Left cardiac atrium (tissue), 4 donors: ENCODE results near the gene RIMKLB. TPM values are rescaled to one million over a fixed set of nuclear protein-coding genes. Genes with fewer than 3 reads are reported as not detected.
A peak's percentile ranks its signal among the peaks of the same experiment; 100 is the strongest.
"Not testable (repeated sequence)": the region's sequence is repeated elsewhere in the genome, so short reads cannot be mapped to it uniquely, and the experiment has no call there.

ENCODE experiments used
- ATAC-seq, 2 donors: fragments of 200-7000 bp; cut with Tn5 transposase; one replicate each; pipeline ENCODE4 v1.9.1; 2020; ENCODE audit warnings: mild to moderate bottlenecking in 2 of 2, moderate library complexity in 2 of 2
- DNase-seq: peaks from one replicate; pipeline ENCODE4 v3.0.0-alpha.2; 2020
- intact Hi-C, 2 donors: fragments of 100-400 bp; cut with DNase I; formaldehyde crosslinking; loops; one replicate each; pipeline versions ENCODE4 v1.14.1 to v1.15.1; 2022 to 2023
- total RNA-seq, 2 donors: library from RNA; stranded (reverse); fragmentation: NEBNext Ultra II Directional; extraction: Animal tissue kit (Norgen Biotek cat#: 25700); gene quantifications; one replicate each; pipeline ENCODE4 v1.2.1, GENCODE V29; 2021
- donor health status: DM: no; HTN: yes; CAD: no.
- donor health status: DM: no; HTN: yes; CAD: no; lungs with severe emphysema.
- donor health status: DM: yes; HTN: yes; CAD: no.
- donor health status: Dilated cardiomyopathy.

The RIMKLB gene
- total RNA-seq, 2 donors from 2014 or later: 15.7 to 16.5 TPM

DNA sequence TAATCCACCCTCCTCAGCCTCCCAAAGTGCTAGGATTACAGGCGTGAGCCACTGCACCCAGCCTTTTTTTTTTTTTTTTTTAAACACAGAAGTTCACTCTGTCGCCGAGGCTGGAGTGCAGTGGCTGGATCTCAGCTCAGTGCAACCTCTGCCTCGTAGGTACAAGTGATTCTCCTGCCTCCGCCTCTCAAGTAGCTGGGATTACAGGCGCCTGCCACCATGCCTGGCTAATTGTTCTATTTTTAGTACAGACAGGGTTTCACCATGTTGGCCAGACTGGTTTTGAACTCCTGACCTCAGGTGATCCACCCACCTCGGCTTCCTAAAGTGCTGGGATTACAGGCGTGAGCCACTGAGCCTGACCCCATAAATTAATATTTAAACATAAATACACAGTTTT, 47.8 kb downstream of the RIMKLB start:
- intact Hi-C loops, ATAC-seq, DNase-seq: not testable (repeated sequence)

DNA sequence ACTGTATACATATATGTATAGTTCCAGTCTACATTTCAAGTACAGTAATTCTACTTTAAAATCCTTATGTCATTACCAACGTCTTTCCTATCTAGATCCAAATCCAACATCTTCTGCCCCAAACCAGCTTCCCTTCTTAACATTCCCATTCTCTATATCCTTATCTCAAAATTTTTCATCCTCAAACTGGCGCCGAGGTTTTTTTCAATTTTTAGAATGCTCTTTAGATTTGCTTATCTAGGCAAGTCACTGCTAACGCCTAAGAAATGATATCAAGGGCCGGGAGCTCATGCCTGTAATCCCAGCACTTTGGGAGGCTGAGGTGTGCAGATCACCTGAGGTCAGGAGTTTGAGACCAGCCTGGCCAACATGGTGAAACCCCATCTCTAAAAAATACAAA, 48.3 kb downstream of the RIMKLB start:
- DNase-seq (no peak), ATAC-seq (no peak)
- intact Hi-C loops: no loop called here

DNA sequence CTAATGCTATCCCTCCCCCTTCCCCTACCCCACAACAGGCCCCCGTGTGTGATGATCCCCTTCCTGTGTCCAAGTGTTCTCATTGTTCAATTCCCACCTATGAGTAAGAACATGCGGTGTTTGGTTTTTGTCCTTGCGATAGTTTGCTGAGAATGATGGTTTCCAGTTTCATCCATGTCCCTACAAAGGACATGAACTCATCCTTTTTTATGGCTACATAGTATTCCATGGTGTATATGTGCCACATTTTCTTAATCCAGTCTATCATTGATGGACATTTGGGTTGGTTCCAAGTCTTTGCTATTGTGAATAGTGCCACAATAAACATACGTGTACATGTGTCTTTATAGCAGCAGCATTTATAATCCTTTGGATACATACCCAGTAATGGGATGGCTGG, 62.3 kb downstream of the RIMKLB start:
- DNase-seq, ATAC-seq, intact Hi-C loops: not testable (repeated sequence)

DNA sequence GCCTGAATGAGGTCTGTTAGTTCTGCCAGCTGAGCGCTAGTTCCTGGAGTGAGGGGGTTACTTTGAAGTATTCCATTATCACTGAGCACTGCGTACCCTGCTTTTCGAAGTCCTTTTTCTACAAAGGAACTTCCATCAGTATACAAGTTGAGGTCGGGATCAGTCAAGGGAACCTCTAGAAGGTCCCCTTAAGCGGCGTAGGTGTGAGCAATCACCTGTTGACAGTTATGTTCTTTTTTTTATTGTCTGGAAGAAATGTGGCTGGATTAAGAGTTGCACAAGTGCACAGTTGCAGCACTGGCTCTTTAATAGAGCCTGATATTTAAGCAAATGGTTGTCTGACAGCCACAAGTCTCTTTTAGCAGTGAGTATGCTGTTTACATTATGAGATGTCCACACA, 64.9 kb downstream of the RIMKLB start:
- intact Hi-C loops, DNase-seq, ATAC-seq: not testable (repeated sequence)

DNA sequence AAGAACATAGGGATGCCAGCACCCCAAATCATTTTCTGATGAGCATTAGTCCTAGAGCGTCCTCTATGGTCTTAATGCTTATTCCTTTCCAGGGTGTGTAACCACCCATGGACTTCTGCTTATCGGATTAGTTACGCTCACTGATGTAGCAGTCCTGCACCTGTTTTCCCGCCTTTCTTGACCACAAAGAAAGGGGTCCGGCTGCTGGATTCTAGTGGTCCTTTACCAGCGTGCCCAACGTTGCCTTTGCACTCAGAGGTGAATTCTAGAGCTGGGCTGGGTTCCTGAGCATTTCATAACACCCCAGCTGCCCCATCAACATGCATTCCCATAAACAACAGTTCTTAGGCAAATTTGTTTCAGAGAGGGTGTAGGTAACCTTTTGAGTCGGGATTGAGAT, 68.3 kb downstream of the RIMKLB start:
- DNase-seq, intact Hi-C loops, ATAC-seq: not testable (repeated sequence)

DNA sequence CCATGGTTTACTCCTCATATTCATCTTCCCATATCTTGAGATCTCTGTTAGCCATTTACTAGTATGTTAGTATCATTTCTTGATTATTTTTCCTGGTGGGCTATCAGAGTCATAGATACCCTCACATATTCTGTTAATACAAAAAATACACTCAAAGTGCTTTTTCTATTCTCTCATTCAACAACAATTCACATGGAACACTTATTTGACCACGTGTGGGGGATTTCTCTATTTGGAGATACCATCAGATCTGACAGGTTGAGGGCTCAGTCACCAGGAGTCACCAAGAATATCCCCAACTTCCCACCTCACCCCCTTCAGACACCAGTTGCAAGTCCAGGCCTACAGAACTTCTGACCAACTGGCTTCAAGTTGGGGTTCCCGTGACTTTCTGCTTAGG, 72.7 kb downstream of the RIMKLB start:
- ATAC-seq (no peak), DNase-seq (no peak)
- intact Hi-C loops: loop anchor here in 1 of 2 donors (10.0 kb wide), 3 partner anchors 94 to 264 kb away; no protein-coding TSS in a partner anchor

DNA sequence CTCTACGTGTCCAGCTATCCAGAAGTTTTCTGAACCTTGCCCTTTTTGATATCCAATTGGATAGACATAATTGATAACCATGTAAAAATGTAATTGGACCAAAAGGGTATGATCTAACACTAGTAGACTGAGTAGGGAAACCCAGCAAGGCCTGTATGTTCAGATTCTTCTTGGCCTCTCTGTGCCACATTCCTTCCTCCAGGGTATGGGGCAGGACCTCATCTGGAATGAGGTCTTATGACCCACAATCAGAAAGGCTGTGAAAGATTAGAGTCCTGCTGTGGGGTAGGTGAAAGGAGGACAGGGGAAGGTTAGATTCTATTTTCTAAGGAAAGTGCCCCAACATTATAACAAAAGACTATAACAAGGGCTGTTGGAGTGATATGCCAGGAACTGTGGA, 73.3 kb downstream of the RIMKLB start:
- DNase-seq (no peak), ATAC-seq (no peak)
- intact Hi-C loops: loop anchor here in 1 of 2 donors (10.0 kb wide), 3 partner anchors 94 to 264 kb away; no protein-coding TSS in a partner anchor

DNA sequence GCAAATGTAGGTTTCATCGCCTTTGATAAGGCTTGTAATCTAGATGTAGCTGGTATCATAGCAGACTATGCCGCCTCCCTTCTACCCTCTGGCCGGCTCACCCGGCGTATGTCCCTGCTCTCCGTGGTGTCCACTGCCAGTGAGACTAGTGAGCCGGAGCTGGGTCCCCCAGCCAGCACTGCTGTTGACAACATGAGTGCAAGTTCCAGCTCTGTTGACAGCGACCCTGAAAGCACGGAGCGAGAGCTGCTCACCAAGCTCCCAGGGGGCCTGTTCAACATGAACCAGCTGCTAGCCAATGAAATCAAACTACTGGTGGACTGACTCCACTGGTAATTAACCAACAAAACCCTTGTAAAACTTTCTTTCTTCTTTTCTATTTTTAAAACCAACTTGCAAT, 75.7 kb downstream of the RIMKLB start:
- DNase-seq (peak; percentile 39), ATAC-seq (peak; percentile 64 to 82)
- intact Hi-C loops: loop anchor here in 1 of 2 donors (10.0 kb wide), 3 partner anchors 91 to 261 kb away; no protein-coding TSS in a partner anchor

DNA sequence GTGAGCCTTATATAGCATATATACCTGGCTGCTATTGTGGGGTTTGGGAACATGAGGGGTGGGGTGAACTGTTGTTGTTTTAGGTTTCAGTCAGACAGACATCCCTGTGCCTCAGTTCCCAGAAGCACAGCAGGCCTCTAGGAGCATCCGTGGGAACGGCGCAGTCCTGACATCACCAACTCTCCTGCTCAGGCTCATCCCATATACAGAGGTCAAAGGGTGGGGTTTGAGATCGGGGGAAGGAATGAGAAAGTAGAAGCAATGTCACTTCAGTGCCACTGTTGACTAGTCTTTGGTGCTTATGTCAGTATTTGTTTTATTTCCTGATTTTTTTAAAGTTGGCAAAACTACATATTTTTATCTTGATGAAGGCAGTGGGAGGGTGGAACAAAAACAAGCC, 81.5 kb downstream of the RIMKLB start:
- DNase-seq (no peak), ATAC-seq (no peak)
- intact Hi-C loops: loop anchor here in 1 of 2 donors (10.0 kb wide), 3 partner anchors 86 to 256 kb away; no protein-coding TSS in a partner anchor

DNA sequence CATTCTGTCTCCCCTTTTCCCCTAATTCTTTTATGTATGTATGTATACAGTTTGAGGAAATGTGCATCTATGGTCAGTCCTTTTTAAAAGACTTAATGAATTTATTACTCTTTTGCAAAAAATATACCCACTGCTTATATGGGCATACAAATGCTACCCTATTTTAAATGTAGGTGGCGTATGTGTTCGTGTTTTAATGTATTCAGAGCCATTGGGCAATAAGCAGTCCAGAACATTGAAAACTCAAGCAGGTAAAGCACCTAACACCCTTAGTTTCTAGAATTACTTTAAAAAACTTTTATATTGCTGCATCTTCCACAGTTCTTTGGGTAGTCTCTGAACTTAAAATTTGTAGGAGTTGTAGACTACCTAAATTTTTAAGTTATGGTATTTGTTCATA, 82.1 kb downstream of the RIMKLB start:
- intact Hi-C loops: loop anchor here in 1 of 2 donors (10.0 kb wide), 3 partner anchors 85 to 255 kb away; no protein-coding TSS in a partner anchor
- no peak for DNase-seq
- ATAC-seq: no peak

DNA sequence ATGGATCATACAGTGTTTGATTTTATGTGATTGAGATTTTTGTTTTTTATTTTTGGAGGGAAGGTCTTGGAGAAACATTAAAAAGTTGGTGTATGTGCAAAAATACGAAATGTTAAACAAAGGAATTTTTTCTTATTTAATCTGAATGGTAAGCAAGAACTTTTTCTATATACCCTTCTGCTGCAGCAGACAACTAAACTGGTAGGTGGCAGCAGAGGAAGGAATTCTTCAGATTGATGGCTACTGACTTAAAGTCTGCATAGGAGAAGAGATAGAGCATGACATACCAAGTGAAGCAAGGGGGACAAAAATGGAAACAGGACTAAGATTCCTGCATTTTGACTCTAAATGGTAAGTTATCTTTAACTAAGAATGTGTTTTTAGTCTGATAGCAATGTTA, 82.6 kb downstream of the RIMKLB start:
- intact Hi-C loops: no loop called here
- DNase-seq: no peak
- no peak for ATAC-seq

DNA sequence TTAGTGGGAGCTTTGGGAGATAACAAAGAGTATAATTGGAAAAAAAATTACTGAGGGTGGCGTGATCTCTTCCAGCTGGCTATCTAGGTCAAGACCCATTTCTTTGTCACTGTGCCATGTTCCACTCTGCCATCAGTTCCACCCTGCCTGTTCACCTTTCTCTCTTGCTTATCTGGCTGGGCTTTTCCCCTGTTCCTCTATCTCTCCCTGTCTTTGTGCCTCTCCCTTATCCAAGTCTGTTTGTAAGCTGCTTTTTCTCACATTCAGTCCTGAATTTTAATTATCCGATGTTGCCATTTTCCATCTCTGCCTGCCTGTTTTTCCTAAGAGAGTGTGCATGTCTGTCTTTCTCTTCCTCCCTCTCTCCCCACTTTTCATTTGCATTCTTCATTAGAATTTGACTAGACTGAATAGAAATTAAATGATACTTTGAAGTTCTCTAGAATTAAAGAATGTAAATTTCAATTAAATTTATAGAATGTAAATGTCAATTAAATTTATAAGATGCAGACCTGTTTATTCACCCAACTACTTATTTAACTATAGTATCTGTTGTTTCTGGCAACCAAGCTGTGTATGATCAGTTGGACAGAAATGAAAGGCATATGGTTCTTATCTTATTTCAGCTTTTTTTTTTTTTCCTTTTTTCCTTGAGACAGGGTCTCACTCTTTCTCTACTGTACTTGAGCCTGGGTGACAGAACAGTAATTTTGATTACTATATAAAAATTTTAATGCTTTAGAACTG, 83.8 kb downstream of the RIMKLB start:
- DNase-seq (no peak), ATAC-seq (peak in 1 of 2 donors; percentile 43)
- intact Hi-C loops: no loop called here

DNA sequence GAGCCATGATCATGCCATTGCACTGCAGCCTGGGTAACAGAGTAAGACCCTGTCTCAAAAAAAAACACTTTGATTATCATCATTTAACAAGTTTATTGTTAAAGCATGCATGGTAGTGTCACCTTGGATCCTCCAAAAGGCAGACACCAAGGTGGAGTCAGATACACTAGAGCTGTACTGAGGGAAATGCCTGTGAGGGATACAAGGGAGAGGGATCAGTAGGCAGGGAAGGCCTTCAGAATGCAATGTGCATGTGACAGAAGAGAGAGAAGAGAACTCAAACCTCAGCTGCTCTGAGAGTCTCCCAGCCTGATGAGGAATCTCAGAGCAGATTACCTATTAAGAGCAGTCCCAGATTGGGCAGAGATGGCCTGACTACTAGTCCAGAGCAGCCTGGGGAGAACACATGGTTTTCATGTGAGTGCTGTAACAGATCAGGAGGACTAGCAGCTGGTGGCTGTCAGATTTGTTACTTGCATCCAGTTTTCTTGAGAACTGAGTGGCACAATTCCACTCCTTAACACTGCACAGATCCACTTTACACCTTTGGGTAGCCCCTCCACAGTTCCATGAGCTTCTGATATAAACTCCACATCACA, 86.6 kb downstream of the RIMKLB start:
- intact Hi-C loops: no loop called here
- no peak for ATAC-seq
- DNase-seq: no peak

DNA sequence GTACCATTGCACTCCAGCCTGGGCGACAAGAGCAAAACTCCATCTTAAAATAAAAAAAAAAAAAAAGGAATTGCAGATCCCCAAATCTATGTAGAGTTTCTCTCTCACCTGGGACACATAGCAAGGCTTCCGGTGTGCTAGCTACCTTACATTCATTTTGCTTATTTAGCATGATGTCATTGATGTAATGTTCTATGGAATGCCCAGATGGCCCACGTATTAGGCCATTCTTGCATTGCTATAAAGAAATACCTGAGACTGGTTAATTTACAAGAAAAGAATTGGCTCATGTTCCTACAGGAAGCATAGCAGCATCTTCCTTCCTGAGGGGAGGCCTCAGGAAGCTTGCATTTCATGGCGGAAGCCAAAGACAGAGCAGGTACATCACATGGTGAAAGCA, 87.7 kb downstream of the RIMKLB start:
- DNase-seq: no peak
- intact Hi-C loops: no loop called here
- no peak for ATAC-seq

DNA sequence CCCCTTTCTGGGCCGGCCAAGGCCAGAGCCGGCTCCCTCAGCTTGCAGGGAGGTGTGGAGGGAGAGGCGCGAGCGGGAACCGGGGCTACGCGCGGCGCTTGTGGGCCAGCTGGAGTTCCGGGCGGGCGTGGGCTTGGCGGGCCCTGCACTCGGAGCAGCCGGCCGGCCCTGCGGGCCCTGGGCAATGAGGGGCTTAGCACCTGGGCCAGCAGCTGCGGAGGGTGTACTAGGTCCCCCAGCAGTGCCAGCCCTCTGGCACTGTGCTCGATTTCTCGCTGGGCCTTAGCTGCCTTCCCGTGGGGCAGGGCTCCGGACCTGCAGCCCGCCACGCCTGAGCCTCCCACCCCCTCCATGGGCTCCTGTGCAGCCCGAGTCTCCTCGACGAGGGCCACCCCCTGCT, 89.4 kb downstream of the RIMKLB start:
- ATAC-seq, DNase-seq, intact Hi-C loops: not testable (repeated sequence)

DNA sequence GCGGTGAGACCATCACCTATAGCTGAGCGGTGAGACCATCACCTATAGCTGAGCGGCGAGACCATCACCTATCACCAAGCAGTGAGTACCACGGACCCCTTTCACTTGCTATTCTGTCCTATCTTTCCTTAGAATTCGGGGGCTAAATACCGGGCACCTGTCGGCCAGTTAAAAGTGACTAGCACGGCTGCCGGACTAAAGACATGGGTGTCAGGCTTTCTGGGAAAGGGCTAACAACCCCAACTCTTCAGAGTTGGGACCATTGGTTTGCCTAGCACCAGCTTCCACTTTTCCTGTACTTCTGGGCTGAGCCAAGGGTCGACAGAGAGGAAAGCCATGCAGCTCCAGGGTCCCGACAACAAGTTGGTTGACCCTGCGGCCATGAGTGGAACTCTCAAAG, 90.9 kb downstream of the RIMKLB start:
- ATAC-seq, DNase-seq, intact Hi-C loops: not testable (repeated sequence)

DNA sequence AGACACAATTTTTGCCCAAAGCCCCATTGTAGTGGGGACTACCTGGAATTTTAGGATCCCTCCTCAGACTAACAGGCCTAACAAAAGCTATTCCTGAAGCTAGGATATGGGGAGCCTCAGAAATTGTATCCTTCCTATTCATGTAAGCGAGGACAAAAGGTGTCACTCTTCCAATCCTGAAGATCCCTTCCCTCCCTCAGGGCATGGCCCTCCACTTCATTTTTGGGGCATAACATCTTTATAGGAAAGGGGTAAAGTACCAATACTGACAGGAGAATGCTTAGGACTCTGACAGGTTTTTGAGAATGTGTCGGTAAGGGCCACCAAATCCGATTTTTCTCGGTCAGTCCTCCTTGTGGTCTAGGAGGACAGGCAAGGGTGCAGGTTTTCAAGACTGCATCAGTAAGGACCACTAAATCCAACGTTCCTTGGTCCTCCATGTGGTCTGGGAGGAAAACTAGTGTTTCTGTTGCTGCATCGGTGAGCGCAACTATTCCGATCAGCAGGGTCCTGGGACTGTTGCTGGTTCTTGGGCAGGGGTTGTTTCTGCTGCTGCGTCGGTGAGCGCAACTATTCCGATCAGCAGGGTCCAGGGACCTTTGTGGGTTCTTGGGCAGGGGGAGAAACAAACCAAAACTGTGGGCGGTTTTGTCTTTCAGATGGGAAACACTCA, 91.7 kb downstream of the RIMKLB start:
- ATAC-seq, intact Hi-C loops, DNase-seq: not testable (repeated sequence)

DNA sequence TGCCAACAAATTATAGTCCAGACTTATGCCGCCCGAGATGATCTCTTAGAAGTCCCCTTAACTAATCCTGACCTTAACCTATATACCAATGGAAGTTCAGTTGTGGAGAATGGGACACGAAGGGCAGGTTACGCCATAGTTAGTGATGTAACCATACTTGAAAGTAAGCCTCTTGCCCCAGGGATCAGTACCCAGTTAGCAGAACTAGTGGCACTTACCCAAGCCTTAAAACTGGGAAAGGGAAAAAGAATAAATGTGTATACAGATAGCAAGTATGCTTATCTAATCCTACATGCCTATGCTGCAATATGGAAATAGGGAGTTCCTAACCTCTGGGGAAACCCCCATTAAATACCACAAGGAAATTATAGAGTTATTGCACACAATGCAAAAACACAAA, 95.4 kb downstream of the RIMKLB start:
- ATAC-seq, intact Hi-C loops, DNase-seq: not testable (repeated sequence)

DNA sequence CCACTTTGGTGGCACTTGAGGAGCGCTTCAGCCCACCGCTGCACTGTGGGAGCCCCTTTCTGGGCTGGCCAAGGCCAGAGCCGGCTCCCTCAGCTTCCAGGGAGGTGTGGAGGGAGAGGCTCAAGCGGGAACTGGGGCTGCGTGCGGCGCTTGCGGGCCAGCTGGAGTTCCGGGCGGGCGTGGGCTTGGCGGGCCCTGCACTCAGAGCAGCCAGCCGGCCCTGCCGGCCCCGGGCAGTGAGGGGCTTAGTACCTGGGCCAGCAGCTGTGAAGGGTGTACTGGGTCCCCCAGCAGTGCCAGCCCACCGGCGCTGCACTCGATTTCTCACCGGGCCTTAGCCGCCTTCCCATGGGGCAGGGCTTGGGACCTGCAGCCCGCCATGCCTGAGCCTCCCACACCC, 96.8 kb downstream of the RIMKLB start:
- intact Hi-C loops, DNase-seq, ATAC-seq: not testable (repeated sequence)
